ENCODE measurements around the gene VCAN.
A peak's percentile ranks its signal among the peaks of the same experiment; 100 is the strongest.

The VCAN gene

DNA sequence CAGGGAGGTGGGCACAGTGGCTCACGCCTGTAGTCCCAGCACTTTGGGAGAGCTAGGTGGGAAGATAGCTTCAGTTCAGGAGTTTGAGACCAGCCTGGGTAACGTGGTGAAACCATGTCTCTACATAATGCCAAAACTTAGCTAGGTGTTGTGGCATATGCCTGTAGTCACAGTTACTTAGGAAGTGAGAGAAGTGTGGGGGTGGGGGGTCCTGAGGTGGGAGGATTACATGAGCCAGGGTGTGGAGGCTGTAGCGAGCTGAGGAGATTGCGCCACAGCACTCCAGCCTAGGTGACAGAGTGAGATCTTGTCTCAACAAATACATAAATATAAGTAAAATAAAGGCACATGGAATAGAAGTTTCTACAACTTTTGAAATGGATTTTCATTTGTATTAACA, 23.1 kb downstream of the VCAN start:
- no peak for DNase-seq (ENCODE audit: low spot score)

DNA sequence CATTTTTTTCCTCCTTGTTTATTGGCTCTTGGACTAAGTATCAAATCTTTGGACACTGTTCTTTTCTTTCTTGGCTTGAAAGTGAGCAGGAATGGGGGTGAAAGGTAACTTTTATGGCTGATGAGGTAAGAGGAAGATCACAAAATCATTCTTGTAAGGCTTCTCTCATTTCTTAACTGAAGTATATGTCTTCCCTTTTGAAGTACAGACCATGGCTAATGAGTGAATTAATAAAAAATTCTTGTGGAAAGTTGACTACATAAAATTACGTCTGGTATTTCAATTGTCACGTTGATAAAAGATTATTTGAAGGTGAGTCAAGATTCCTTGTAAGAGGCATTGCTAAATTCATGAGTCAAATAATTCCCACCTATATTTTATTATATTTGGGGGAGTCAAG, 25.1 kb downstream of the VCAN start:
- DNase-seq (ENCODE audit: low spot score), result no peak

DNA sequence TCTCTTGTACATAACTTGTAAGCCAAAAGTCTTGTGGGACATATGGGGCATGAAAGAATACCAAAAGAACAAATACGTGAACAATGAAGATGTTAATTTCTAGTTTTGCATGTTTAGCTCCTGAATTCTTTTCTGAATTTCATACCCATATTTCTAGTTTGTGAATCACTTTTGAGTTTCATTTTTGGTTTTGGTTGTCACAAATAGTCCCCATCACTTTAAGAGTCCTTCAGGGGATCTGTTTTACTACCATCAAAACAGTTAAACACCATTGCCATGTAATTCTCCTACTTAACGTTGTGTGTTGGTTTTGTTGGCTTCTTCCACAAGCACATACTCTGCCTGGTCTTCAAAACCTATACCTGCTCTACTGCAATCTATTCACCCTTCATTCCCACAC, 27.0 kb downstream of the VCAN start:
- DNase-seq (ENCODE audit: low spot score), result no peak

DNA sequence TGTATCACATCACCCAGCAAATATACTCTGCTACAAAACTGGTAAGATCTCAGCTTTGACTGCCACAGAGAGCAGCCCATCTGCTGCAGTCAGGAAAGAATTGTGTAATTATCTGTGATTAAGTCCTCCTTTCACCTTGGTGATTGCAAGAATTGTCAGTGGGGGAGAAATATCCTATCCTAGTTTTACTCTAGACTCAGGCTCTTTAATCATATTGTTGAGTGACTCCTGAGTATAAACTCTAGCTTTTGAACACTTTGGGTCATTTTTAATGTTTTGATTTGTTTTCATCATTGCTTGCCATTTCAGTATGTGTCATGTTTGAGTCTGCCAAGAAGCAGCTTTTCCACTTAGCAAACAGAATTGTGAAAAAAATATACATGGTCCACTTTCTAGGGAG, 32.1 kb downstream of the VCAN start:
- DNase-seq (ENCODE audit: low spot score), result peak; percentile 35

DNA sequence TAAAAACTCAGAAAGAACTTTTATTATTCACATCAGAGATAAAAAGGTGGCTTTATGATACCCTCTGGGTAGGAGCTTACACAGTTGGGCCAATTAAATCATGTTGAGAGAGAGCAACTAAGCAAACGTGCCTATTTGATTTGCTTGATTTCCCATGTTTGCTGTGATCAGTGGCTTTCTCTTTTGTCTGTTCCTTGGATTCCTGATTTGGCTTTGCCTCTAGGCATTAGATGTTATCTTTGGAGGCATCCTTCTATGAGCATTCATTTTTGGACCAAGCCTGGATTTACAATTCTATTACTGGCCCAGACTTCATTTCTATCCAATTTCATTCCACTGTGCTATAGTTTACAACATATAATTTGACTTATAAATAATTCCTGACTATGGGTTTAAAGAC, 35.9 kb downstream of the VCAN start:
- no peak for DNase-seq (ENCODE audit: low spot score)

DNA sequence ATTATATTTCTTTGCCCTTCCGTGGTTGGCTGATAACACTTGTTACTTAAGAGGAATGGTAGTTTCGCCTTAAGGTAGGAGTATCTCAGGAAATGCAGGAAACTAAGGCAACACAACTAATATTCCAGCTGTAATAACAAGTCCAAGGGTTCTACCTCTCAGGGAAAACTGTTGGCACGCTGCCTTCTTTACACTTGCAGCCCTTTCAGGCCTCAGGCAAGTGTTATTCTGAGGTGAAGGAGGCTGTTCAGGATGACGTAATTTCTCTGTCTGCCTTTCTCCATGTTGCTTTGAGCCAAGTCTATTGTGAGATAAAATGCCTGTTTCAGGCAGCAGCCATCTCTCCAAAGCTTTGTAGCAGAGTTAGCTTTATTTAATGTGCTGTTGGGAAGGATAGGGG, 38.0 kb downstream of the VCAN start:
- peak; percentile 31 for DNase-seq (ENCODE audit: low spot score)

DNA sequence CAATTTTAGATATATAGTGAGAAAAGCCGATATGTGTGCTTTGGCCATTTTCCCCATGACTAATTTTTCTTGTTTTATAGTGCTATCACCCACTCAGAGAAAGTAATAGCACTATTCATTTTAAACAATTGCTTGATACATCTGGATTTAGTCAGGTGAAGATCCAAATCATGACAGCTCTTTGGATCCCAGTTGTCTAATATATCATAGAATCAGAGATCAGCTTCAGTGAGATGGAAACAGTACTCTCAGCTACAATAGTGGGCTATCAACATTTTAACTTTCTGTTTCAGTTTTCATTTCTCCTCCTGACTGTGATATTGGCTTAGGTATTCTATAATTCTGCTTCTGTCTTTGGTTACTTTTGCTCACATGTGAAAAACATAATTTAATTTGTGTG, 38.7 kb downstream of the VCAN start:
- no peak for DNase-seq (ENCODE audit: low spot score)

DNA sequence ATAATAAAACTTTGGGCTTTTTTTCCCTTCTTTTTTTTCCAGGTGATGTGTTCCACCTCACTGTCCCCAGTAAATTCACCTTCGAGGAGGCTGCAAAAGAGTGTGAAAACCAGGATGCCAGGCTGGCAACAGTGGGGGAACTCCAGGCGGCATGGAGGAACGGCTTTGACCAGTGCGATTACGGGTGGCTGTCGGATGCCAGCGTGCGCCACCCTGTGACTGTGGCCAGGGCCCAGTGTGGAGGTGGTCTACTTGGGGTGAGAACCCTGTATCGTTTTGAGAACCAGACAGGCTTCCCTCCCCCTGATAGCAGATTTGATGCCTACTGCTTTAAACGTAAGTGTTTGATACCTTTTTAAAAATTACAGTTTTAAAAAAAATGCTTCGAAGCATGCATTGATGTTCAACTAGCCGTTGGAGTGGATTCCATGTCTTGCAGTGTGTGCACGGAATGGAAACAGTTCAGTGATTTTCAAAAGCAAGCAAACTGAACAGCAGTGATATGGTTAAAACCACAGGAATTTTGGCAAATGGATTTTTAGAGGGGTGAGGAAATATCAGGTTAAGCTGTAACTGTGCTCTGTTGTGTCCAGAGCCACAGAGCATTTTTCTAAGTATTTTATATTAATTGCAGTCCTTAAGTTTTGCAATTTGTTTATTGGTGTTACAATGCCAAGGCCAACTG, 40.7 kb downstream of the VCAN start:
- no peak for DNase-seq (ENCODE audit: low spot score)

DNA sequence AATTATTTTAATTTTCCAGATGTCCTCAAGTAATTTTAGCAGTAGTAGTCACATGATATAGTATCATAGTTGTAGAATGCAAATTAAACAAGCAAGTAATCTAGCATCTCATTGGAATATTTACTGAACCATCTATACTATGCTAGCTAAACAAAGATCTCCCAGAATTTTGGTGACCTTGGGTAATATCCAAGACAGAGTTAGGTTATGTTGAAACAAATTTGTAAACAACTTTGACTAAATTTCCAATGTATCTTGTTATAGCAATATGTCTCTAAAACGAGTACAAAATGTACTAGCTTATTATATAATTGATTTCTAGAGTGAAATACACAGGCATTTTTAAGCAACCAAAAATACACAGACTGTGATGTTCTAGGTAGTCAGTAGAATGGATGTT, 41.5 kb downstream of the VCAN start:
- DNase-seq (ENCODE audit: low spot score), result no peak

DNA sequence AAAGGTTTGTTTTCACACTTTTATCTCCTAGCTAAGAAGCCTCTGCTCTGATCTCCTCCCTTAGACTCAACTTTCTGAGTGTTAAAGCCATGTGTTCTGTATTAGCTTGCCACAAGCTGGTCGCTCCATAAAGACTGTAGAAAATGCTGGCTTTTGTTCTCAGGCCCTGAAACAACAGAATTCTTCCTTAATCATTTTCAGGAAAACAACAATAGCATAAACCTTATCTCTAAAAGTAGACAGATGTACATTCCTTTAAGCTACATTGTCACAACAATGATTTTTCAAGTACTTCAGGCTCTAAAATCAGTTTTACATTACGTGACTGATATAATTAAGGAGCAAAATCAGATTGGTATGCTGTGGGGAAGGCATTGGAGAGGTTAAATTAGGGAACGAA, 41.9 kb downstream of the VCAN start:
- DNase-seq (ENCODE audit: low spot score), result no peak

DNA sequence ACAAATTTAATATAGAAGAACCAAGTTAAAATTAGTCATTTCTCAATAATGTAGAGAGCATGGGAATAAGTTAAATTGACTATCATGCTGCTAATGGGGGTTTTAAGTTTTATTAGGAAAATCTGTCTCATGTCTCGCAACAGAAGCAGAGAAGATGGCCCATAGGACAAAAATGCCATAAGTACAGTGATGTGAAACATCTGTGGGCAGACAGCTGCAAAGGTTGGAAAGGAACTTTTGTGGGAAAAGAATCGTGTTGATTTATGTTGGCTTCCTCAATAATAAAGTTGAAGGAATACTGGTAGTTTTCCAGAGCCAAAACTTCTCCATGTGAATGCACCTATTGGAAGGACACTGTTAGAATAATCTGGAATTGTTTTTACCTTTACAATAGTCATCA, 44.8 kb downstream of the VCAN start:
- no peak for DNase-seq (ENCODE audit: low spot score)

DNA sequence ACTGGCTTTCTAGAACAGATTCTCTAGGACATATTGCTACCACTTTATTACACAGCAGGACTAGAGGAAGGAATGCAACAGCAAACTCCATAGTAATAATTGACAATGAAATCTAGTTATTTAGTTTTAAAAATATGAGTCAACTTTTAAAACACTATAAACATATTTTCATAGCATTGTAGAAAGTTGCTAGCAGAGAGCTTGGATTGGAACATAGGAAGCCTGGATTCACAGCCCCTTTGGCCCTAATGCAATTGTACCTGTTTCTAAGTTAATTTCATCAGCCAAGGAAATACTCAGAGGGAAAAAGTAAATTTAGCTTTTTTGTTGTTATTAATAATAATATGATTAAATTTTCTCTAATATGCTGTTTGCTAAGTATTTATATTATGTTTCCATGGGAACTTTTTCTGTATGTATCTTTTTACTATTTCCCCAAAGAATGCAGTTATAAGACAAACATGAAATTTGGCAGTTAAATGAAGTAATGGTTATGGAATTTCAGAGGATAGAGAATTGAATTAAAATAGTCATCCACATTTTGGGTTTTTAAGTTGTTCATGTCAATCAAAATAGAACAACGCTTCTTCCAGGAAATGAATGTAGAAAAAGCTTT, 45.6 kb downstream of the VCAN start:
- no peak for DNase-seq (ENCODE audit: low spot score)

DNA sequence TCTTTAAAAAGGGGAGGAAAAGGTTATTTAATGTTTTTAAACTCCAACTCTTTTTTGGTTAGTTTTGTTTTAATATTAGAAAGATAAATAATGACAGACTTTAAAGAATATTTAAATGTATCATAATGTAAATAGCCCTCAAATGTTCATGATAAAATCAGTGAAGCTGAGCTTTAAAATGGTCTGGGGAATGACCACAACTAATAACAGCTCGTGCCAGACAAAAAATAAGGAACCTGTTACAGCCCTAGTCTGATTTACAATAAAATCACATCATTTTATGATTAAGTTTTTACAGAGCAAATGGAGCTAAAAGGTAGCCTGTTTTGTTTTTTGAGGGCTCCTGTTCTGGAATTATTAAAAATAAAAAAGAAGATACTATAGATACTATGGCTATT, 46.1 kb downstream of the VCAN start:
- no peak for DNase-seq (ENCODE audit: low spot score)

DNA sequence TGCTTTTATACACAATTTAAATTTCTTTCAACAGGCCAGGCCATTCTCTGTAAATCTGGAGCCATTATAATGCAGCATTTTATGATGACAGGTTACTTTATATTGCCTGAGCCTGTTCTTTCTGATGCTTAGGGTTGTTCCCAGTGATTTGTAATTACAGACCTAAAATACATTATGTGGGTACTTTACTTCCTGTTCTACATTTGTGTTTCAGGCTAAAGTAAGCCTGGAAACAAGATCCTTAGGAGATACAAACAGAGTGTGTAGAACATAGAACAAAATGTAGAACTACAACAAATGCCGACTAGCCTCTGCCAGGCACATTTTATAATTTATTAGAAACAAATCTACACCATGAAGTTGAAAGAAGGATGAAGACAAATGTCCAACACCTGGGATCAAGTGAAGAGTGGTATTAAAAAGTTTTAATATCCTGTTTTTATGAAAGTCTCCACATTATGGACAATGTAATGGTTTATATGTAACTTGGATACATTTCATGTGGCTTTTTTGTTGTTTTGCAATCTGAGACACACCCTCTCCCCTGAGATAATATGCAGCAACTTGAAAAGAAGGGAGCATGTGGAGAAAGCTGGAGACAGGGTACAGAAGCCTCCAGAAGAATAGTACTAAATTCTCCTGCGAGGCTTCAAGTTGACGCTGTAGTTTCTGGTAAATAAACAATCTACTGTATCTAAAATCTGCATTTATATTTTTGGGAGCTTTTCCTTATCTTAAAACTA, 46.9 kb downstream of the VCAN start:
- DNase-seq (ENCODE audit: low spot score), result no peak

DNA sequence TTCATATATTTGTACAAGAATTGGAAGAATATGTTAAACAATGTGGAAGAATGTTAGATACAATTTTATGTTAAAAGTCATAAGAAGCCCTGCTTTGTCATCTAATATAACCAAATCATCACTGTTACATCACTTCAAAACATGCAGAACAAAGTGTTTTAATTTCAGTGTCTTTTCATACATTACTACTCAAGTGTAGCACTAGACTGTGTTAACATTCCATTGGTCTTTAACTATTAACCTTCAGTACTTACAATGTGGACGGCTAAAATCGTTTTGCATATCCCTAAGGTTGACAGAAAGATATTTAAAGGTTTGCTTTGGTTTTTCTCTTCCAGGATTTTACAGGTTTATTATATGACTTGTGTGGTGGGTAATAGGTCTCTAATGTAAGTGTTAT, 50.9 kb downstream of the VCAN start:
- DNase-seq (ENCODE audit: low spot score), result no peak

DNA sequence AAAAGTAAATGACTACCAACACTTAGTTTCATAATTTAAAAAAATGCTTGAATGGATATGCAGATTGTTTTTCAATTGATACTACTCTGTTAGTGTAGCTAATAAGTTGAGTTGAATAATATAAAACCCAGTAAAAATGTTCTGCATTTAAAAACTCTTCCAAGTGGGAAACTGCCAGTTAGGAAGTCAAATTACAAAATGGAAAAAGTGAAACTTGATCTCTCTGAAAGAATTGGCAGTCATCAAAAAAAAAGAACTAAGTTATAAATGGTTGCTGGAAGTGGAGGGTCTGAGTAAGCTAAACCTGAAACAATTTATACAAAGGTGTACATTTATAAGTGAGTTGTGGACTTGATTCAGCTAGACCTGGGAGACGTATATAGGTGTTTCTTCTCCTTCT, 52.4 kb downstream of the VCAN start:
- no peak for DNase-seq (ENCODE audit: low spot score)

DNA sequence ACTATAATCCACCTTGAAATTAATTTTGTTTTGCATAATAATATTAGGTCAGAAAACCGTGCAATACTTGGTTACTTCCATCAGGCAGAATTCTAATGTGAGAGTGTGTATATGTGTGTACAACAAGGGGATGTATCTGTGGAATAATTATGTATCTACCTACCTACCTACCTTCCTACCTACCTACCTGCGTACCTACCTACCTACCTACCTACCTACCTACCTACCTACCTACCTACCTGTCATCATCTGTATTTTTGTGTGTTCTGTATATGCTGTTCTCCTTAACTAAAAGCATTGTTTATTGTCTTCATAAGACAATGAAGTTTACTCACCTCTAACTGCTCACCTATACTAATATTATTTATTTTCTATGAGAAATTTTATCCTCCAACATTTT, 52.8 kb downstream of the VCAN start:
- DNase-seq (ENCODE audit: low spot score), result no peak

DNA sequence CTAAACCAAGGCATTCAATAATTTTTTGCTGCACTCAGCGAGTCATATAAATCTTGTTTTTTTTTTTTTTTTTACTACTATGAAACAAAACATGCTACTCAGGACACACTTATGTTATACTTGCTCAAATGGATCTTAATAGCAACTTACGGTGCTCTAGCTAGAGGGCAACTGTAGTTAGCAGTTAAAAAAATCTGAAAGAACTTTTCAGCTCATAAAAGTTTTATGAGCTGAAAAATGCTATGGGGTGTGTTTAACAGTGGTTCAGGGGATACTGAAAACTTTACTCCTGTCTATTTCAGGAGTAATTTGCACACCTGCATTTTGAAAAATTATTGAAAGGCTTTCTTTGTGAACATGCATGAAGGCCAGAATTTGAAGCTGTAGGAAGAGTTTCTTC, 53.4 kb downstream of the VCAN start:
- DNase-seq (ENCODE audit: low spot score), result no peak

DNA sequence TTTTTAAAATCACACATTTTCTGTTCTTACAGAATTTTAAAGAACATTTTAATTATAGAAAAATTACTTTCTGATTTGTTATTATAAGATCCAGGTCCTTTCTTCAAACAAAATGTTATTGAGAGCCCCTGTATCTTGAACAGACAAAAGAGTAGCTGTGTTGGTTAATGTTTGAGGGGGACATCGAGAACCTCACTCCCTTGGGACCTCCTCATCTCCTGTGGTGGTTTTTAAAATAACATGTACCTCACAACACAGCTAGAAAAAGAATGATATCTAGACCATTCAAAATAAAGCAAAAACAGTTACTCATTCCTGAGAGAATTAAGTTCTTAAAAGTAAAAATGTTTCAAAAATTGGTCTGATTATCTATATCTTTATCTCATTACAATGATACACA, 54.7 kb downstream of the VCAN start:
- no peak for DNase-seq (ENCODE audit: low spot score)

DNA sequence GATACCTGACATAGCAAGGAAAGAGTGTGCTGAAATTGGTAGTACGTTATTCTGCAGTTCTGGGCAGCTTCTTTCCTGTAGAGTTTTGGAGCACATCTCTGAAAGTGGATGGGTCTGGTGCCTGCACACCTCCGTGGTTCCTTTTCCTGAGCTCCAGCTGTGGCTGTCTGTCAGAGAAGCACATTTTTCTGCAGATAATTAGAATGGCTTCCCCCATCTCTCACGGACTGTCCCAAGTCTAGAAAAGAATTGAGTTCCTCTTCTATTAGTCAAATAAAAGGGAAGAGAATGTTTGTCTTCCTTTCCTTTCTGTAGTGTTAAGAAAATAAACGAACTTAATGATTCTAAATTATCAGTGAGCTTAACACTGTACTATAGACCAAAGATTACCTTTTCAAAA, 55.7 kb downstream of the VCAN start:
- DNase-seq (ENCODE audit: low spot score), result no peak

DNA sequence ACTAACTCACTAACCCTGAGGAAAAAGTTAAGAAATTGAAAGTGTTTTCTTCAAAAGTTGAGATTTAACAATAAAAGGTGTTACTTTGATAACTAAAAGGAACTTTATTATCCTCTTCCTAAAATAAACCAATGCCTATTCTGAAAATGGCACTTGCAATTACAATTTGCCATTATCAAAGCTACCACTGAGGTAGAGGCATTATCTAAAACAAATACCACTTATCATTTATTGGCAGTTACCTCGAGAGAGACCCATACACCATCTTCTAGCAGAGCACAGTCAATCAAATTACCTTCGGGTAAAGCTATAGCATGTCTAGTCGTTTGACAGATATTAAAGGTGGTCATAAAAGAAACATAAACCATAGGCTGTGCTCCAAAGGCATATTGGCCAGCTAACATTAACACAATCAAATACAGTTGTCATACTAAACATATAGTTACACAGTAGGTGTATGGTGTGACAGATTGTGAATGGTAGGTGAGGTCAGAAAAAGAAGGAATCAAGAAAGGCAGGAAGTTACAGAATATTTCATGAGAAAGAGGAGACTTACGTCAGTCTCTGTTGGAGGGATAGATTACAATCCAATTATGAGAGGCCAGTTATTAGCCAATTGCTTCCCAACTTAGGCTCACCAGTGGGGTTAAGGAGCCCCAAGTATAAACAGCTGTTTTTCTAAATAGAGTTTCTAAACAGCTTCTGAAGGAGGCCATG, 56.3 kb downstream of the VCAN start:
- DNase-seq (ENCODE audit: low spot score), result no peak

DNA sequence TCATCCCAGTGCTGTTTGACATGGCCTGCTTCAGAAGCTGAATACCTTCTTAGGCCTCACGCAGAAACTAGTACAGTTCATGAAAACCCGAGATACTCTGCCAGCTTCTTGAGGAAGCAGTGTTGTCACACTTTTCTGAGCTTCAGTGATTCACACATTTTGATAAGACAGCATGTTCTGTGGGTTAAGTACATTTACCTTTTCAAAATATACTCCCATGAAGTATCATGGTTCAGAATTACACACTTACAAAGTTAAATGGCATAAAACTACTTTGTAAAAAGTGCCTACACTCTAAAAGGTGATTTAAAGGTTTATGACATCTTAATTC, 56.9 kb downstream of the VCAN start:
- DNase-seq (ENCODE audit: low spot score), result no peak

DNA sequence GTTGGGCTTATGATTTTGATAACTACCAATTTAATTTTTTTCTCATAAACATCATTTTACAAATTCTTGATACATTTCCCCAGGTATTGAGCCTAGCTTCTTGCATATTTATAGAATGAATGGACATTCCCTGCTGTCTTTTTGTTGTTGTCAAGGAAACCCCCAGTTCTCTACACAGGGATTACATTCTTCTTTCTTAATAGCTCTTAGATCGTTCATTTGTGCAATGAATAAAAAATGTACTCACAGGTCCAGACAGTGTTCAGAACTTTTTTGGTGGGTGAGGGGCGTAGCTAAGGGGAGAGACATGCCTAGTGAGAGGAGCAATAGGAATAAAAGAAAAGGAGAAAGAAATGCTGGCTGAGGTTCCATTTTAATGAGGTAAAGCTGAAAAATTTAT, 58.6 kb downstream of the VCAN start:
- DNase-seq (ENCODE audit: low spot score), result no peak
